PC-9 (cell line): ENCODE measurements around the gene ANKRD18A.
"Not testable (repeated sequence)": the region's sequence is repeated elsewhere in the genome, so short reads cannot be mapped to it uniquely, and the experiment has no call there.

Source experiments
- EZH2 ChIP-seq: fragments of 200-600 bp; sonication (generic); IDR thresholded peaks from 2 replicates; pipeline ENCODE4 v1.8.0; 2017; ENCODE audit warnings: antibody characterized with exemption, low read depth
- TF ChIP-seq, protein P1 (sequence below): fragments of 200-600 bp; sonication (generic); conservative IDR thresholded peaks from 2 replicates; pipeline ENCODE4 v1.6.1; 2017; ENCODE audit warnings: mixed run types, antibody characterized with exemption, mild to moderate bottlenecking, moderate library complexity

DNA sequence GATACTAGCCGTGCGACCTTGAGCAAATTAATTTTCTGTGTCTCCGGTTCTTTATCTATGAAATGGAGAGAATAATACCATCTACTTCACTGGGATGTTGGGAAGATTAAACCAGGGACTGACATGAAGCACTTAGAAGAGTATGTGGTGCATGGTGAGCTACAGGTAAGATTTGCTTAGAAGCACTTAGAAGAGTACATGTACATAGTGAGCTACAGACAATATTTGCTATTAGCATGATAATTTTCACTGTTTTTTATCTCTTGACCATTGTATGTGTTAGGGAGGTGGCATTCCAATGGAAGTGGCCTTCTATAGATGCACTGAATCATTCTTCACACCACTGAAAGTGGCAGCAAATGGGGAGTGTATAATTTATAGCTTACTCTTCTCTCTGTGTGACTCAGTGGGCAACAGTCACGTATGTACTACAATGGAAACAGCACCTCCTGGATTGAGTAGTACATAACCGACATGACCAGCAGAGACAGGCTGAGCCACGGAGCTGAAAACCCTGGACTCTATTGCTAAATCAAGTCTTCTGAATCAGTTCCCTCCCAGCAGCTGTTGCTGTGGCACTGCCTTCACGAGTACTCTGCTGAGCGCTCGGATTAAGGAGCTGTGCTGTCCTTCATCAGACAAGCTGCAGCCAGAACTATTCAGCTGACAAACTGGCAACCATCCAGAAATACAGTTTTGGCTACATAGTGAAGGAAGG, 28.9 kb downstream of the ANKRD18A start:
- TF ChIP-seq, protein P1, sequence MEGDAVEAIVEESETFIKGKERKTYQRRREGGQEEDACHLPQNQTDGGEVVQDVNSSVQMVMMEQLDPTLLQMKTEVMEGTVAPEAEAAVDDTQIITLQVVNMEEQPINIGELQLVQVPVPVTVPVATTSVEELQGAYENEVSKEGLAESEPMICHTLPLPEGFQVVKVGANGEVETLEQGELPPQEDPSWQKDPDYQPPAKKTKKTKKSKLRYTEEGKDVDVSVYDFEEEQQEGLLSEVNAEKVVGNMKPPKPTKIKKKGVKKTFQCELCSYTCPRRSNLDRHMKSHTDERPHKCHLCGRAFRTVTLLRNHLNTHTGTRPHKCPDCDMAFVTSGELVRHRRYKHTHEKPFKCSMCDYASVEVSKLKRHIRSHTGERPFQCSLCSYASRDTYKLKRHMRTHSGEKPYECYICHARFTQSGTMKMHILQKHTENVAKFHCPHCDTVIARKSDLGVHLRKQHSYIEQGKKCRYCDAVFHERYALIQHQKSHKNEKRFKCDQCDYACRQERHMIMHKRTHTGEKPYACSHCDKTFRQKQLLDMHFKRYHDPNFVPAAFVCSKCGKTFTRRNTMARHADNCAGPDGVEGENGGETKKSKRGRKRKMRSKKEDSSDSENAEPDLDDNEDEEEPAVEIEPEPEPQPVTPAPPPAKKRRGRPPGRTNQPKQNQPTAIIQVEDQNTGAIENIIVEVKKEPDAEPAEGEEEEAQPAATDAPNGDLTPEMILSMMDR = not testable (repeated sequence)
- TF ChIP-seq EZH2 = not testable (repeated sequence)
